ENCODE measurements around the gene DIO3.
"Not testable (repeated sequence)": the region's sequence is repeated elsewhere in the genome, so short reads cannot be mapped to it uniquely, and the experiment has no call there.

The DIO3 gene

GRCh38 chr14:101543814-101544213 lies 17.5 kb upstream of the DIO3 start:
- DNase-seq = no peak

DNA sequence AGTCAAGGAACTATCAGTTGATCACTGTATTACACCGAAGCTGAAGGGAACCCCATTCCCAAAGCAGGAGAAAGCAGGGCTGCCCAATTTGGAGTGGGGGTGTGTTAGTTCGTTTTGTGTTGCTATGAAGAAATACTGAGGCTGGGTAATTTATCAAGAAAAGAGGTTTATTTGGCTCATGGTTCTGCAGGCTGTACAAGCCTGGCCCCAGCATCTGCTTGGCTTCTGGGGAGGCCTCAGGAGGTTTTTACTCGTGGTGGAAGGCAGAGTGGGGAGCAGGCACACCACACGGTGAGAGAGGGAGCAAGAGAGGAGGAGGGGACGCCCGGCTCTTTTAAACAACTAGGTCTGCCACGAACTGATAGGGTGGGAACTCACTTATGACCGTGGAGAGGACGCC lies 16.7 kb upstream of the DIO3 start:
- no peak for DNase-seq

GRCh38 chr14:101546706-101547105 lies 14.6 kb upstream of the DIO3 start:
- no peak for DNase-seq

- no peak for DNase-seq
These were observed 14.1 kb upstream of the DIO3 start for GRCh38 chr14:101547107-101547738.

DNA sequence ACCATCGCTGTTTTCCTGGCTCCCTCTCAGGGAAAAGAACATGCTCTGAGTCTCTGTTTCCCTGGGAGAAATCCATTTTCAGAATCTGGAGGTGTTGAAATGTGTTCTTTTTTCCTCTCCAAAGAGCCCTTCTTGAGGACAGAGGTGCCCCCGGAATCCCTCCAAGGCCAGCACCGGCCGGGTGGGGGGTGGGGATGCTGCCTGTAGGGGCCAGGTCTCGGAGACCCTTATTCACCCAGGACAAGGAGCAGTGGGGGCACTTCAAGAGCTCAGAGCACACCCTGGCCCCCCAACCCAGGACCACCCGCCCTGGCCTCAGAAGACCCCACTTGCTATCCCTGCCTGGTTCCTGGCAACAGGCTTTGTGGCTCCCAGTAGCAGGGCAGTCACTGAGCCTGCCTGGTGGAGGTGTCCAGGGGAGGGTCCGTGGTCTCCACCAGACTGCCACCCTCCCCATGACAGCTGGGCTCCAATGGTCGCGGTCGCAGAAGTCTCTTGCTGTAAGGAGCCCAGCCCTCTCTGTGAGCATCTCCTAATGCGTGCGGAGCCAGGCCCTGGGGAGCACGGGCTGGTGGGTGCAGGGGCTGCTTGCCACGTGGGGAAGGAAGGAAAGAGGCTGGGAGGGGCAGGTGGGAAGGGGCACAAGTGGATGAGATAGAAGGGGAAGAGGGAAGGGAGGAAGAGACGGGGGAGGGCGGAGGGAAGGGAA lies 13.2 kb upstream of the DIO3 start:
- DNase-seq = no peak

DNA sequence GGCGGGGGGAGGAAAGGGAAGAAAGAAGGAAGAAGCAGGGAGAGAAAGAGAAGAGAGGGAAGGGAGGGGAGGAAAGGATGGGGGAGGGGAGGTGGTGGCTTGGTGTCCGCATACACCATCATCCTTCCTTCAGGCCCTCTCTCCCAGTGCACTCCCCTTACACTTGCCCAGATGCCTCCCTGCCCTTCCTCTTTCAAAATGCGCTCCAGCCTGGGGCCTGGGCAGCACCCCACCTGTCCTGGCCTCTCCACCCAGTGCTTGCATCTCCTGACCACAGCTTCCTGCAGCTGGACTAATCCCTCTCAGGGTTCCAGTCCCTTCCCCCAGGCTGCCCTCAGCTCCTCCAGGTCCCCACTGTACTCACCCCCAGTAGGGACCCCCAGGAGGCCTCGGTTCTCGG lies 12.6 kb upstream of the DIO3 start:
- no peak for DNase-seq

DNA sequence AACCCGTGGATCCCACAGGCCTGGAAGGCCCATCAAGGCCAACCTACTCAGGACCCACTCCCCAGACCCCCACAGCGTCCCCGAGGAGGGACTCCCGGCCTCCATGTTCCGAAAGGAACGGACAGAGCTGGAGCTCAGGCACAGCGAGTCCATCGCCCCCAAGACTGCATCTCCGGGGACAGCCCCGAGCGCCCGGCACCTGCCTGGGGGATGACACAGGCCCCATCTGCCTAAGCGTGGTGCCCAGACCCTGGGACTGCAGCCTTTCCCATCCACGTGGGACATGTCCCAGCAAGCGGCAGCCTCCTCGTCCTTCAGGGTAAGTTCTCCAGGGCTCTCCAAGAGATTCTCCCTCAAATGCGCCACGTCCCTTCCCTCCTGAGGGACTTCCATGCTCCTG lies 12.1 kb upstream of the DIO3 start:
- DNase-seq = no peak

DNA sequence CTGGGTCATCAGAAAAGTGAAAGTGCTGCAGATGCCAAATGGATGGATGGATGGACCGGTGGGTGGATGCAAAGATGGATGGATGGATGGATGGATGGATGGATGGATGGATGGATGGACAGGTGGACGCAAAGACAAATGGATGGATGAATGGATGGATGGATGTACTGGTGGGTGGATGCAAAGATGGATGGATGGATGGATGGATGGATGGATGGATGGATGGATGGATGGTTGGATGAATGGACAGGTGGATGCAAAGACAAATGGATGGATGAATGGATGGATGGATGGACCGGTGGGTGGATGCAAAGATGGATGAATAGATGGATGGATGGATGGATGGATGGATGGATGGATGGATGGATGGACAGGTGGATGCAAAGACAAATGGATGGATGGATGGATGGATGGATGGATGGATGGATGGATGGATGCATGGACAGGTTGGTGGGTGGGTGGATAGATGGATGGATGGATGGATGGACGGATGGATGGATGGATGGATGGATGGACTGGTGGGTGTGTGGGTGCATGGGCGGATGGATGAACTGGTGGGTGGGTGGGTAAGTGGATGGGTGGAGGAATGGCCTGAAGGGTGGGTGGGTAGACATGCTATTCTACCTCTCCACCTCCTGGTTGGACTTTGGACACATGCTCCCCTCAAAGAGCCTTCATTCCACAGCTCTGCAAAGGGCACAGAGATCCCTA lies 10.9 kb upstream of the DIO3 start:
- DNase-seq = not testable (repeated sequence)

- no peak for DNase-seq
These were observed 9.3 kb upstream of the DIO3 start for GRCh38 chr14:101551729-101552595.

- no peak for DNase-seq
These were observed 8.5 kb upstream of the DIO3 start for GRCh38 chr14:101552786-101553231.

DNA sequence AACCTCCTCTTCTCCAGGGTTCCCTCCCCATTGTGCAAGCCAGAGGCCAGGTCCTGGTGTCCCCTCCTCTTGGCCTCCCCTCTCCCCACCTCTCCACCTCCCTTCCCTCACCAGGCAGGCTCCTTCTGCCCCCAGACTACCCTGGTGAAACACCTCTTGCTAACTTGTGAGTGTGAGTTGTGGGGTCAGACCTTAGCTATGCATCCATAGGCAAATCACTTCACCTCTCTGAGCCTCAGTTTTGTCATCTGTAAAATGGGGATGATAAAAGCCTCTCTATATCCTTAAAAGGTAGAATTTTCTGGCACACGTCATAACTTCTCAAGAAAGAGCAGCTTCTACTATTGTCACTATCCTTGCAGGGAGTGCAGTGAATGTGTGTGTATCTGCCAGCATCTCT lies 7.9 kb upstream of the DIO3 start:
- DNase-seq = no peak

DNA sequence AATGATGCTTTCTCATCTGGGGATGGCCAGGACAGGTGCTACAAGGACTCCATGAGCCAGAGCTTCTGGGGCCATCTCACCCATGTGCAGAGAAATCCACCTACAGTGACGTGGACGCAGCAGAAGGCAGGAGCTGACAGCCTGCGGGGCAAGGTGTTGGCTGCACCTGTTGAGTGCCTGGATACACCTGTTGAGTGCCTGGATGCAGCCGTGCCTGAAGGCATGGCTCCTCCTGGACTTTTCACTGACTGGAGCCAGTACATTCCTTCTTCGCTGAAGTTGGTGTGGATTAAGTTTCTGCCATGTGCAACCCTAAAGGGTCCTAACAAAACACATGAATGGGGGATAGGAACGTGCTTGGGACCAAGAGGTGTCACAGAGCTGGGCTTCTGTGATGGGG lies 7.4 kb upstream of the DIO3 start:
- DNase-seq = no peak

- no peak for DNase-seq
These were observed 6.2 kb upstream of the DIO3 start for GRCh38 chr14:101554991-101555668.

GRCh38 chr14:101555669-101556043 lies 5.6 kb upstream of the DIO3 start:
- DNase-seq = not testable (repeated sequence)

DNA sequence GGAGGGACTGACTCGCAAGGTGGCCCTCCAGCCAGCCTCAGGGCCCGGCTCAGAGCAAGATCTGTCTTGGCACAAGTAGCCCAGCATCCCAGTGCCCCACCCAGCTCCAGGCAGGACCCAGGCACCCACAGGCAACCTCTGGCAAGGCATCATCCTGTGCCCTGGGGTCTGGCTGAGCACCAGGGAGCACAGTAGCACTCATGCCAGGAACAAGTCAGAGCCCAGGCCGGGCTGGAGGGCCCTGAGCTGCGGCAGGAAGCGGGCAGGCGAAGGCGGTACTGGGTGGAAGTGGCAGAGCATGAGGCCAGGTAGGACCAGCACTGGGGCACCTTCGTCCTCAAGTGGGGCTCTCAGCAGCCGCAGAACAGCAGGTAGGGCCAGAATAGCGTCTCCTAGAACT lies 5.2 kb upstream of the DIO3 start:
- DNase-seq = no peak

DNA sequence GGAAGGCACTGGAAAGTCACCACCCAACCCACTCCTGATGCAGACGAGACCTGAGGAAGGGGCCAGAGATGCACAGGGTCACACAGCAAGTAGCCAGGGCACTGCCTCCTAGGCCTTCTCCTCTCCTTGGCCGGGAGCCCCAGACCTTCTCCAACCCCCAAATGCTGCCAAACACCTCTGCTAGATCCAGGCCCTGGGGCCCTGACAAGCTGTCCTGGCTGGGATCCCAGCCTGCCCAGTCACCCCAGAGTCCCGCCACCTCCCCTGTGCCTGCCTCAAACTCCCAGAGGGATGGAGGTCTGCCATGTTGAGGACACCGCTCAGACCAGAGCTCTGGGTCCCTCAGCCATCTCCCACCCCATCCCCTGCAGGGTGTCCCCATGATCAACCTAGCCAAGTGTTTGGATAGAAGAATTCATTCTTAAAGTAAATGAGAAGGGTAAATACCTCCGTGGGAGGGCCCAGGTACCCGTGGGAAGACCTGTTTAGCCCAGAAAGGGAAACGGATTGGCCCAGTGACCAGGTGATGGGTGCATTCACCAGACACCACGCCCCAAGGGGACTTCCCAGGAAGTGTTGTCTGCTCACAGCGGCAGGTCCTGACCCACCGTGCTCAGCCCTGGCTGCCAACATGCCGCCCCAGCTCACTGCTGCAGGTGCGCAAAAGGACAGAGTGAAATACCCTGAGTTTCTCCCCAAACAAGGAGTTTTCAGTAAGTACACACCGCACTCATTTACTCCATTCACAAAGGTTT lies 4.6 kb upstream of the DIO3 start:
- DNase-seq = no peak

GRCh38 chr14:101557321-101557695 lies 4.0 kb upstream of the DIO3 start:
- no peak for DNase-seq

- DNase-seq = no peak
These were observed 3.2 kb upstream of the DIO3 start for GRCh38 chr14:101557811-101558738.

DNA sequence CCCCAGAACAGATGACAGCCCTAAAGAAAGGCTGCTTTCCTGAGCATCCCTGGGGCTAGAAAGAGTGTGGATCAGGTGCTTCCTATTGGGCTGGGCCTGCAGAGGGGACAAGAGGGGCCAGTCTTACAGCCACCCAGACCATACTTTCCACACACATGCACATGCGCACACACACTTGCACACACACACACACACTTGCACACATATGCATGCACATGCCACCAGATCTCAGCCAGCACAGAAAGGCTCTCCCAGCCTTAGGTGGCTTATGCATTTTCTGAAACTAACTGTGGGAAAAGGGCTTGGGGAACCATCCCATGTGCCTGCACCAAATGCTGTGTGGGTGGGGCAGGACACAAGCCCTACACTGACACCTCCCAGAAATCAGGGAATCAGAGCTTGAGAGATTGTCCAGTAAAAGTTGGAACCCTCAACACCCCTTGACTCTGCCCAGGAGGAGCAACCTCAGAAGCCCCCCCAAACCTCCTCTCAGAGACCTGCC lies 2.5 kb upstream of the DIO3 start:
- DNase-seq = no peak

DNA sequence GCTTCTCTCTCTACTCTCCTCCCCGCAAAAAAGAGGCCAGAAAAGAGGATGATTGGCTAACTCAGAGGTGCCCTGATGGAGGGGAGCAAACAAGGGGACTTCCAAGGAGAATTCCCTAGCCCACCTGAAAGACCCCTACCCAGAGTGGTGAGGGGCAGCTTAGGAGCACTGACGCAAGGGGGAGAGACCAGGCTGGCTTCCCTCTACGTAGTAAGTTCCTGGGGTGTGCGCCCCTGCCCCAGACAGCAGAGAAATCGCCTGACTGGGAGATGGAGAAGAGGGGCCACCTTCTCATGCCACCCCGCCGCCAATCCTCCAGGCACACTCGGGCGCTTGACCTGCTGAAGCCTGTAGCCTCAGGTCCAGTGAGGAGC lies 2.1 kb upstream of the DIO3 start:
- no peak for DNase-seq

Data from activated CD4-positive, alpha-beta T cell treated with anti-CD3 and anti-CD28 coated beads, Interleukin-2, amount 50 U/mL, for 16 hours (primary cell).